LoVo (cell line): ENCODE data around the gene CAB39.
A peak's percentile ranks its signal among the peaks of the same experiment; 100 is the strongest.

Source experiments
- DNase-seq: peaks from one replicate; pipeline ENCODE4 v3.0.0-alpha.2; 2016; ENCODE audit warnings: low spot score

The CAB39 gene

GRCh38 chr2:230757476-230757875 is 44.8 kb downstream of the CAB39 start:
- DNase-seq, result no peak

- DNase-seq, result no peak
Measured at GRCh38 chr2:230758566-230759480, 46.2 kb downstream of the CAB39 start.

DNA sequence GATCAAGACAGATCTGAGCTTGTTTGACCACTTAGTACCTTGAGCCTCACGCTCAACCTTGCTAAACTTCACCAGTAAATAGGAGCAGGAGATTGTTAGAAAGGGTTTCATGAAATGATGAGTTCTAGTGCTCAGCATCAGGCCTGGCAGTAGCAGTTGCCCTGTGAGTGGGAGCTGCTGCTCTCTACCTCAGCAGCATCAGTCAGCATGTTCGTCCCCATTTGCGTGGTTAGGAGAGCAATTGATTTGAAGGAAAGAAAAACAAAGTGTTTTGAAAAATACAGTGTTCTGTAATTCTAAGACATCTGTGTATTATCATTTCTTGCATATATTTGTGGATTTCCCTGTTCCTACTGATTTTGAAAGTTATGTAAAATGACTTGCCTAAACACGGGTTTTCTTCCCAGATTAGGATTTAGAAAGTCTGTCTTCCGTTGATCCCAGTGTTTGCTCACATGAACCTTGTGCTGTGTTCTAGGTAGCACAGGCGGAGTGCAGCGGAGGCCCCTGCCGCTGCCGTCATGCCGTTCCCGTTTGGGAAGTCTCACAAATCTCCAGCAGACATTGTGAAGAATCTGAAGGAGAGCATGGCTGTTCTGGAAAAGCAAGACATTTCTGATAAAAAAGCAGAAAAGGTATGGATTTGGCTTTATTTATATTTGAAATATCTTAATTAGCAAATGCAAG is 47.0 kb downstream of the CAB39 start:
- no peak for DNase-seq

GRCh38 chr2:230761704-230762103 is 49.1 kb downstream of the CAB39 start:
- no peak for DNase-seq

GRCh38 chr2:230762317-230762896 is 49.8 kb downstream of the CAB39 start:
- no peak for DNase-seq

DNA sequence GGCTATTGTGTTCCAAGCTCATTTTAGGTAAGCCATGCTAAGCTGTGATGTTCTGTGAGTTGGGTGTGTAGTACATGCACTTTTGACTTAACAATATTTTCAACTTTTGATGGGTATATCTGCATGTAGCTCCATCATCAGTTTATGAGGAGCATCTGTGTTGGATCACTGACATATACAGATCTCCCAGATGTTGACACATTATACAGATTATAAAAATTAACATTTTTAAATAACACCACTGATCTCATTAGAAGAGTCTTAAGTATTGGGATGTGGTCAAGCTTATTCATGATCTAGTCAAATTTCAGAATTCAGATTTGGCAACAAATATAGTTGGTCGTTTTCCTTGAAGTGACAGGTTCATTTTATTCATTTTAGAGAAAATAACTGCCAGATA is 51.7 kb downstream of the CAB39 start:
- DNase-seq, result no peak

- DNase-seq, result no peak
Measured at GRCh38 chr2:230765611-230766300, 53.1 kb downstream of the CAB39 start.

DNA sequence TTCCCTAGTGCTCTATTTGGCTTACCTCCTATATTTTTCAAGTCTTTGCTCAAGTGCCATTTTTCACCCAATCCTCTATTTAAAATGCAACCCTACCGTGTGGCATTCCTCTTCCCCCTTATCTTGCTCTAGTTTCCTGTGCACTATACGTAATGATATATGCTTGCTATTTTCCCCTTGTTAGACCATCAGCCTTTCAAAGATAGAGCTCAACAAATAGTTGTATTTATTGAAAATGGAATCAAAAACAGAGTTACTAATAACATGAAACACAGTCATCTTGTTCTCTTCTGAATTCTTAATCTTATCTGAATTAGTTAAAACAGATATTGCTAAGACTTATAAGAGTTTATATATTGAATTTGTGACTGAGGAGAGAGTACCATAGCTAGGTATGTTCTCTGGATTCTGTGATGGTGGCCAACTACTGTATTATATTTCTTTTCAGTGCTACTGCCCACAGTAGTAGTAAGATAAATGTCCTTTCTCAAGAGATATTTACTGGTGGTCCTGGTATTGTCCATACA is 55.3 kb downstream of the CAB39 start:
- DNase-seq, result no peak

GRCh38 chr2:230770804-230771203 is 58.2 kb downstream of the CAB39 start:
- no peak for DNase-seq

GRCh38 chr2:230772156-230772555 is 59.5 kb downstream of the CAB39 start:
- no peak for DNase-seq

GRCh38 chr2:230773039-230773773 is 60.6 kb downstream of the CAB39 start:
- no peak for DNase-seq

DNA sequence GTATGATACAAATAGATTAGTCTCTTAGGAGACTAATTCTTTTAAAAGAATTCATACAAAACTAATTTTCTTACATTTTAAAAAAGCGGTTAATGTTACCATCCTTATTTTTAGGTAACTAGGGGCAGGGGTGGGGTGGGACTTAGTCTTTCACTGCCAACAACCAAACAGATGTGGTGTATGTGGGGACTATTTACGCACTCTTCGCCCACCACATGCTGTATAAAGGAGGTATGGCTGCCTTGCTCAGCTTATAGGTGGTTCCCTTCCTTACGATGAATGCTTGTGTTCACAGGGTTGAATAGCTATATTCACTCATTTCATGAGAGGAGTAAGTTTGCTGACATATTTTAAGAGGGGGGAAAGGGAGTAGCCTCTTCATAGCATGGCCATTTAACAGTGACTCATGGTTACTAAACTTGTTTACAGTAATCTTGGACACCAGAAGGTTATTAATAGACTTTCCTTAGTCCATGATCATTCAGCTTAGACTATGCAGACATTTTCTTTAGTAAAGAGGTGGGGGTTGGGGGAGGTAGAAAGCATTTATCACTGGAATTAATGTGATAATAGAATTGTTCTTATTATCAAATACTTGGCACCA is 61.8 kb downstream of the CAB39 start:
- DNase-seq, result peak; percentile 55

DNA sequence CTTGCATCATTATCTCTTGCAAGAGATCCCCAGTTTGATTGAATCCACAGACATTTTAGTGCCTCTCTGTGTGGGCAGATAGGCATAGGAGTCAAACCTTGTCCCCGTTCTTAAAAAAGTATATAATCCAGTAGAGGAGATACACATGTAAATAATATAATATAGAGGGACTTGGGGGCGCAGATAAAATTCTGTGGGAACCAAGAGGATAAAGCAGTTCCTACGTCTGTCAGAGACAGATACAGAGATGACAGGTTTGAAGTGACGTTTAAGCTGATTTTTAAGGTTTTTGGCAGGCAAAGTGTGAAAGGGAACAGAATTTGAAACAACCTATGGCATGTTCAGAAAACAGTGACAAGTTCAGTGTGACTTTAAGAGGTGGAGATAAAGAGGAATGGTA is 63.1 kb downstream of the CAB39 start:
- DNase-seq, result no peak

GRCh38 chr2:230777721-230778120 is 65.1 kb downstream of the CAB39 start:
- DNase-seq, result peak; percentile 37

- no peak for DNase-seq
Measured at GRCh38 chr2:230778350-230779063, 65.9 kb downstream of the CAB39 start.

DNA sequence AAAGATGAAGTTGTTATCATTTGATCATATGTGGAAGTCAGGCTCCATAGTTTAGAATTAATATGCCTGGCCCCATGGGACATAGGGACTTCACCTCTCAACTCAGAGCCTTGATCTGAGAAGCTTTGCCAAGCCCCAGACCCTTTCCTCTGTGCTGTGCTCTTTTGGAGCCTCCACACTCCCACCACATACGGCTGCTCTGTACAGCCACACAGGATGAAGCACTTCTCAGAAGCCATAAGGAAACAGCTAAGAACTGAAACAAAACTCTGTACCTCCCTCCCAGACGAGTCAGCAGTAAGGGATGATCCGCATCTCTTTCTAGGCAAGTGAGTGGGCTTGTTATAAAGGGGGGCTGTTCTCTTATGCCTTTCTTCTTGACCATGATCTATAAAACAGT is 66.5 kb downstream of the CAB39 start:
- DNase-seq, result no peak

DNA sequence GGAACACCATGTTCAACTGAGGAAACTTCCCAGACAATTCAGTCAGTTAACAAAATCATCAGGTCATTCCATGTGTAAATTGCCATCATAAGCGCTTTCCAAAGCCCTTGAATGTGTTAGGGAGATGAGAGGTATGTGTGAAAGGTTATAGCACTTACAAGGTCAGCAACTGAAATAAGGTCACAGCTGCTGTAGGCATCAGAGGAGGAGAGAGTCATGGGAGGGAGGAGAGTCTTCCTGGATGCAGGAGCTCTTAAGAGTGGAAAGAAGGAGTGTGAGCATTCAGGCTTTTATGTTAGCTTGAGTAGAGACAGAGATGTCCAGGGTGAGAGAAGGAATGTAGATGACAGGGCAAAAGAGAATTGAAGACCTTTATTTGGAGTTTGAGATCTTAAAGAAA is 67.0 kb downstream of the CAB39 start:
- DNase-seq, result no peak

DNA sequence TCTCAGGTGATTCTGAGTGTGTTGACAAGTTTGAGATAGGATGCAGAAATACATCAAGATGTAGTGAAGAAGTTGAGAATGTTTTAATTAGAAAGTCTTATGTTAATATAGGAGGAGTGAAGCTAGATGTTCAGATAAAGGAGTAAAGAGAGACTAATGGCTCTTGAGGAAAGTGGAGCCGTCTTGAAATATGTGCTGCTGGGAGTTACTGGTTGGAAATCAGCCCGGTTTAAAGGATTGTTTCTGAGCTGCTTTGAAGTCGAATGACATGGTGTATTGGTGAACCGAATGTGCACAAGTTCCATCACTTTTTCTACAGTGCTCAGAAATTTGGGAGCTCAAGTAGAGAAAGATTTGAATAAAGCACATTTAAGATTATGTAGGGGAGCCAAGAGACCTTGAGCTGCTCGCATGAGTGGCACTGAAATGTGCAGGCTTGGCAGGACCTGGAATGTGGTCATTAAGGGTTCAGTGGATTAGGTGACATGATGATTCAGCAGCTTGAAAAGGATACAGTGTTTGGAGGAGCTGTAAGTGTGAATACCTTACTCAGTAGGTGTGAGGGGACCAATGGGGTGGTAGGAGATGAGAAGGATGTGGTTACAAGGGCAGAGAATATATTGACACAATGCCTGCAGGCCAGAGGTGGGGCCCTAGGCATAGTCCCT is 68.6 kb downstream of the CAB39 start:
- peak; percentile 24 for DNase-seq

- DNase-seq, result no peak
Measured at GRCh38 chr2:230783101-230783500, 70.5 kb downstream of the CAB39 start.

GRCh38 chr2:230784795-230785194 is 72.2 kb downstream of the CAB39 start:
- DNase-seq, result no peak
